HCT116 (cell line): ENCODE results near the gene YIPF4.
"Not testable (repeated sequence)": the region's sequence is repeated elsewhere in the genome, so short reads cannot be mapped to it uniquely, and the experiment has no call there.

Experiments
- CTCF ChIP-seq, 3 experiments: fragments of 200-600 bp in 1 of 3; sonication (generic) in 1 of 3; IDR thresholded peaks in 2 of 3; conservative IDR thresholded peaks in 1 of 3; 2 replicates each; pipeline ENCODE4 v1.5.1; 2012 to 2017; ENCODE audit warnings: low read depth in 2 of 3, low read length in 2 of 3, antibody characterized with exemption in 1 of 3, borderline replicate concordance in 1 of 3, control low read depth in 1 of 3, mild to moderate bottlenecking in 1 of 3, mixed read lengths in 1 of 3, mixed run types in 1 of 3, moderate library complexity in 1 of 3; ENCODE audit not compliant: insufficient read depth in 1 of 3
- EZH2phosphoT487 ChIP-seq: fragments of 200-600 bp; IDR thresholded peaks from 2 replicates; pipeline ENCODE4 v1.6.1; 2018; ENCODE audit warnings: antibody characterized with exemption, borderline replicate concordance
- POLR2A ChIP-seq: IDR thresholded peaks from 2 replicates; pipeline ENCODE4 v1.7.0; 2011; ENCODE audit warnings: borderline replicate concordance; ENCODE audit not compliant: insufficient read depth, insufficient read length; ENCODE audit errors: extremely low read depth
- RAD21 ChIP-seq: IDR thresholded peaks from 2 replicates; pipeline ENCODE4 v1.6.1; 2012; ENCODE audit warnings: low read depth, mild to moderate bottlenecking
- REST ChIP-seq: IDR thresholded peaks from 2 replicates; pipeline ENCODE4 v1.6.1; 2012; ENCODE audit warnings: low read depth
- SRF ChIP-seq: IDR thresholded peaks from 2 replicates; pipeline ENCODE4 v1.6.1; 2012; ENCODE audit warnings: low read depth

- TF ChIP-seq EZH2phosphoT487; REST; RAD21; CTCF (IDR thresholded peaks at IDR 0.05 in 2 of 3, conservative IDR thresholded peaks at IDR 0.05 in 1 of 3; ENCODE audit: borderline replicate concordance in 1 of 3, insufficient read depth in 1 of 3, low read depth in 2 of 3, low read length in 2 of 3); SRF; POLR2A: not testable (repeated sequence)
Observed at GRCh38 chr2:32329180-32329980, 51.7 kb downstream of the YIPF4 start.
